NCI-H1930 (cell line): ENCODE measurements around the gene WNT5A.

ENCODE experiments used
- DNase-seq, 2 experiments: peaks; one replicate each; lab custom pipeline; 2025; lab: John Stamatoyannopoulos, UW

WNT5A gene

GRCh38 chr3:55486857-55487380 is at the start of gene WNT5A:
Gene WNT5A (minus strand): TSS chr3:55487306. CDS start chr3:55486985, 321 bp downstream.
- no peak for DNase-seq

GRCh38 chr3:55534876-55535275 is 47.8 kb upstream of the WNT5A start:
- DNase-seq, result no peak

- DNase-seq, result no peak
These were observed 45.7 kb upstream of the WNT5A start for GRCh38 chr3:55532806-55533205.

- no peak for DNase-seq
These were observed 44.2 kb upstream of the WNT5A start for GRCh38 chr3:55531321-55531720.

GRCh38 chr3:55527361-55527760 is 40.3 kb upstream of the WNT5A start:
- DNase-seq, result no peak

GRCh38 chr3:55526332-55527030 is 39.4 kb upstream of the WNT5A start:
- DNase-seq, result no peak

- DNase-seq, result no peak
These were observed 38.3 kb upstream of the WNT5A start for GRCh38 chr3:55525436-55525835.

- DNase-seq, result no peak
These were observed 37.6 kb upstream of the WNT5A start for GRCh38 chr3:55524565-55525244.

- no peak for DNase-seq
These were observed 36.4 kb upstream of the WNT5A start for GRCh38 chr3:55523471-55523870.

GRCh38 chr3:55521738-55522421 is 34.8 kb upstream of the WNT5A start:
- DNase-seq, result no peak

GRCh38 chr3:55521064-55521737 is 34.1 kb upstream of the WNT5A start:
- DNase-seq, result no peak

GRCh38 chr3:55519019-55519418 is 31.9 kb upstream of the WNT5A start:
- DNase-seq, result no peak

GRCh38 chr3:55518451-55518850 is 31.3 kb upstream of the WNT5A start:
- DNase-seq, result no peak

GRCh38 chr3:55516392-55517030 is 29.4 kb upstream of the WNT5A start:
- DNase-seq, result no peak

- DNase-seq, result no peak
These were observed 28.6 kb upstream of the WNT5A start for GRCh38 chr3:55515550-55516246.

- no peak for DNase-seq
These were observed 27.9 kb upstream of the WNT5A start for GRCh38 chr3:55514962-55515361.

- DNase-seq, result no peak
These were observed 25.7 kb upstream of the WNT5A start for GRCh38 chr3:55512571-55513343.

- DNase-seq, result no peak
These were observed 24.9 kb upstream of the WNT5A start for GRCh38 chr3:55511895-55512570.

- no peak for DNase-seq
These were observed 21.2 kb upstream of the WNT5A start for GRCh38 chr3:55508335-55508734.

- no peak for DNase-seq
These were observed 20.7 kb upstream of the WNT5A start for GRCh38 chr3:55507808-55508207.
